Embryonic facial prominence (tissue), 1 donor: ENCODE results near the gene DIABLO.
"Not testable (repeated sequence)": the region's sequence is repeated elsewhere in the genome, so short reads cannot be mapped to it uniquely, and the experiment has no call there.

Experiments
- DNase-seq: peaks from one replicate; pipeline ENCODE4 v3.0.0-alpha.2; 2016; ENCODE audit errors: extremely low spot score

Gene DIABLO

DNA sequence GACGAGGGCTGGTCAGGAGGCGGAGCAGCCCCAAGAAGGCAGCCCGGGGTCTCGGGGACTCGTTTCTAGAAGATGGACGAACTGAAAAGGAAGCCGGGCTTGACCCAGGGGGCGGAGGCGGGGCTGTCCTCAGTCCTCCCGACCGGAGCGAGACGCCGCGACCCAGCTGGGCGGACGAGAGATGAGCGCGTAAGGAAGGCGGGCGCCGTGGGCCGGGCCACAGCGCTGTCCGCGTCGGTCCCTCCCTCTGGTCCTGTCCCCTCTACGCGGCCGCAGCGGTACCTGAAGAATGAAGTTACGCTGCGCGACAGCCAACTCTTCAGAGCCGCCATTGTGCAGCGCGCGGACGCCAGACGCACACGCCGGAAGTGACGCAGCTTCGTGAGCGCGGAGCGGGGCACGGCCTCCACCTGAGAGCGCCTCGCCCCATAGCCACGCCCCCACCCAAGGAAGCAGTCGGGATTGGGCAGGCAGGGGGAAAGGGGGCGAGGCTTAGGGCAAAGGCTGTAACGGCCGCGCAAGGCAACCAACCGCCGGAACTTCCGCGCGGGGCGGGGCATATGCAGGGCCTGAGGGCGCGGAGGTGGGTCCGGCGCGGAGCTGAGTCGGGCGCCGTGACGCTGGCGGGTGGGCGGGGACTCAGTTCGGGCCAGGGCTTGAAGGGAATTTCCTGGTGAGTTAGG, at the start of gene DIABLO:
Gene DIABLO, minus strand, starts transcription at position 370 of the 683 bp plus-strand sequence. Its CDS starts 38 bp downstream, at position 332.
- peak; percentile 99 for DNase-seq

DNA sequence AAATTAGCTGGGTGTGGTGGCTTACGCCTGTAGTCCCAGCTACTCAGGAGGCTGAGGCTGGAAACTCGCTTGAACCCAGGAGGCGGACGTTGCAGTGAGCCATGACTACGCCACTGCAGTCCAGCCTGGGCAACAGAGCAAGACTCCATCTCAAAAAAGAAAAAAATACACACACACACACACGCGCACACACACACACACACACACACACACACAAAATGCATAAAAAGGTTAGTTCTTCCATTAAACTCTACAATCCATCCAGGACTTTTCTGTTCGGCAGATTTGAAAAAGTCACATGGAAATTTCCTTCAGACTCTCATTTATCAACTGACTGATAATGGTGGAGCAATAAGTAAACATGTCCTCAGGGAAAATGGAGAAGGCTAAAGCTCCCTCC, 49.6 kb upstream of the DIABLO start:
- no peak for DNase-seq

DNA sequence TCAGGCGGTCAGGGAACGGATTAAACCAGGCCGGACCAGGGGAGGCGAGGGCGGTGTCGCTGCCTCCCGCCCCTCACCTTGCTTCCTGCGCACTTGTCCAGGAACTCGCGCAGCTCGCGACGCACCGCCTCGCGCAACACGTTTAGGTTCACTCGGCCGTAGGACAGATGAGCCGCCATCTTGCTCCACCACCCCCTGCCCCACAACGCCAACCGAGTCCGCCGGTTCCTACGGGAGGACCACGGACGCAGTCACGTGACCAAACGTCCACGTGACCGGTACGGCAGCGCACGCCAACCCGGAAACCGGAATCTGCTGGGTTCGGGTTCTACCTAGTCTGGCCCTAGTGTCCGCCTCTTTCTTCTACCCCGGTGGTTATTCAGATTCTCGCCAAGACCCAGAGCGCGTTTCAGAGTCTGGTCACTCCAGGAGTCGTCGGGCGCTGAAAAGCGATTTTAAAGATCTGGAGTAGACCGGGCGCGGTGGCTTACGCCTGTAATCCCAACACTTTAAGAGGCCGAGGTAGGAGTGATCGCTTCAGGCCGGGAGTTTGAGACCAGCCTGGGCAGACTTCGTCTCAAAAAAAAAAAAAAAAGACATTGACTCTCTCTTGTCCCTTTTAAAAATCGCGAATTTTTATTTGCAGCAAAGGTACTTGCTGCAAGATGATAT, 40.5 kb upstream of the DIABLO start, which contains the start of gene VPS33A:
Gene VPS33A, minus strand, starts transcription at position 265 of the 672 bp plus-strand sequence. Its CDS starts 86 bp downstream, at position 179.
- DNase-seq = peak; percentile 94

DNA sequence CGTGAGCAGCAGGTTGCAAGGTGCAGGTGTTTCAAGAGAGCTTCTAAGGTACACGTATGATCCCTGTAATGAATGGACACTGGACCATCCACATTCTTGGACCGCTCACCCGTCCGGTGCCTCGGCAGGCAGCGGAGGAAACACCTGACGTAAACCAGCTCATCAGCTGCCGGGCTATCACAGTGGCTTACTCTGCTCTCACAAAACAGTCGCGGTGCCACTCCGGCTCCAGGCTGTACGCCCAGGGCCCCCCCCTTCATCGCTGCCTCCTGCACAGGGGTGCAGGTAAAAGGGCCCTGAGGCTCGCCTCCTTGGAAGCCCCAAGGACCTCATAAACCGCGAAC, 40.0 kb upstream of the DIABLO start:
- DNase-seq = no peak

DNA sequence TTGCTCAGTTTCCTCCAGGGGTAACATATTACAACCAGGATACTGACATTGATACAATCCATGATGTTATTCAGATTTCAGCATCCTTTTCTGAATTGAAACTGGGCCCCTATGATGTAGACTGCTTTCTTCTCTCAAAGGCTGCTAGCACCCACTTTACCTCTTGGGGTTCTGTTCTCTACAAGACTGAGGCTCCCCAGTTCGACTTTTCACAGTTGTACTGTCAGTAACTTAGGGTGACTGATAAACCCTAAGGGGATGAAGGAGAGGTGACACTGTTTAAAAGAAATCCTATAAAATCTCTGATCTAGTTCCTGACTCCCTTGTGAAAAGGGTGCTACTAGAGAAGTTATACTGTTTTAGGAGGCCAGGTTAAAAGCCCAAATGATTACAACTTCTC, 39.6 kb upstream of the DIABLO start:
- no peak for DNase-seq

DNA sequence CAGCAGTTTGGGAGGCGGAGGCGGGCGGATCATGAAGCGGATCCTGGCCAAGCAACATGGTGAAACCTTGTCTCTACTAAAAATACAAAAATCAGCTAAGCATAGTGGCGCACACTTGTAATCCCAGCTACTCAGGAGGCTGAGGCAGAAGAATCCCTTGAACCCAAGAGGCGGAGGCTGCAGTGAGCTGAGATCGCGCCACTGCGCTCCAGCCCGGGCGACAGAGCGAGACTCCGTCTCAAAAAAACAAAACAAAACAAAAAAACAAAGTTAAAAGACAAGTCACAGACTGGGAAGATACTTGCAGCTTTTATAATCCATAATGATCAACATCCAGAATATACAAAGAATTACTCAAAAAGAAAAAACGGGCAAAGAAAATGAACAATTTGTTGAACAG, 34.9 kb upstream of the DIABLO start:
- not testable (repeated sequence) for DNase-seq

DNA sequence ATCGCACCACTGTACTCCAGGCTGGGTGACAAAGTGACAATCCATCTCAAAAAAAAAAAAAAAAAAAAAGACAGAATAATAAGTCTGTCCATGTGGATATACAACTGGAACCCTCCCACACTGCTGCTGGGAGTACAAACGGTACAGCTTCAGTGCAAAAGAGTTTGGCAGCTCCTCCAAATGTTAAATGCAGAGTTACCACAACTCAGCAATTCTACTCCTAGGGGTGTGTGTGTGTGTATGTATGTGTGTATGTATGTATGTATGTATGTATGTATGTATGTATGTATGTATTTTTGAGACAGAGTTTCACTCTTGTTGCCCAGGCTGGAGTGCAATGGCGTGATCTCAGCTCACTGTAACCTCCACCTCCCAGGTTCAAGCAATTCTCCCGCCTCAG, 33.1 kb upstream of the DIABLO start:
- not testable (repeated sequence) for DNase-seq

DNA sequence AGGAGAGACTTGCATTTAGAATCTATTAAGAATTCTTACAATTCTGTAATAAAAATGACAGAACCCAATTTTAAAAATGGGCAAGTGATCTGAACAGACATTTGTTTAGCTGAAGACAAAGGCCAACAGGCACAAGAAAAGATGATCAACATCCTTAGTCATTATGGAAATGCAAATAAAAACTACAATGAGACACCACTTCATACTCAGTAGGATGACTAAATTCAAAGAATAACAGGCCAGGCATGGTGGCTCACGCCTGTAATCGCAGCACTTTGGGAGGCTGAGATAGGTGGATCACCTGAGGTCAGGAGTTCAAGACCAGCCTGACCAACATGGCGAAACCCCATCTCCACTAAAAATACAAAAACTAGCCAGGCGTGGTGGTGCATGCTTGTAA, 32.6 kb upstream of the DIABLO start:
- DNase-seq = not testable (repeated sequence)

DNA sequence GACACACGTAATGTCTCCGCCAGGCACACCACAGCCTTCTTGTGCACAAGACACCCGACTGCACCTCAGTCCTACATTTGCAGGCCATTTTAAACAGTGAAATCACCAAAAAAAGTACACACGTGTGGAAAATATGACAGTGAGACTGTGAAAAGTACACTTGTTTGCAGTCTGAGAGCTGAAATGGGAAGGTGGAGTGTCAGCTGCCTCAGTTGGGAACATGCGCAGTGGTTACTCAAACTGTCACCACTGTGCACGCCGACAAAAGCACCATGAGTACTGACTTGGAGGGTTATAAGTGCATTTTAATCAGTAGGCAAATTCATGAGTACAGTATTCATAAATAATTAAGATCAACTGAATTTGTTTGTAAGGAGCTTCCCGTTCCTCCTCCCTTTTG, 24.7 kb upstream of the DIABLO start:
- no peak for DNase-seq

DNA sequence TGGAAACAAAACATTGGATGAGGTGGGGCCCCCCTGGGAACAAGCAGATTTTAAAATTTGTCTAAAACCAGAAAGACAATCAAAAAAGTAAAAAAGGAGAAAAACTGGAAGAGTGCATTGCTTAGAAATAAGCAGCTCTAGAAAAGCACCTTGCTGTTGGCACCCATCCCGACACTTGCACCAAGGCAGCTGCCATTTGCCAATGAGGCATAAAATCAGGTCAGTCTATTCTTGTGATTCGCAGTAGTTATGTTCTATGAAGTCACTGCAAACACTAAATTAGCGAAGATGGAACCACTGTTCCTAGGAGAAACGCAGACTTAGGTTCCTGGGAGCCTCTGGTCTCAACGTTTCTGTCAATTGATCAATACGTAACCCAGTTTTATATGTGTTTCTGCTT, 24.2 kb upstream of the DIABLO start:
- DNase-seq = no peak

DNA sequence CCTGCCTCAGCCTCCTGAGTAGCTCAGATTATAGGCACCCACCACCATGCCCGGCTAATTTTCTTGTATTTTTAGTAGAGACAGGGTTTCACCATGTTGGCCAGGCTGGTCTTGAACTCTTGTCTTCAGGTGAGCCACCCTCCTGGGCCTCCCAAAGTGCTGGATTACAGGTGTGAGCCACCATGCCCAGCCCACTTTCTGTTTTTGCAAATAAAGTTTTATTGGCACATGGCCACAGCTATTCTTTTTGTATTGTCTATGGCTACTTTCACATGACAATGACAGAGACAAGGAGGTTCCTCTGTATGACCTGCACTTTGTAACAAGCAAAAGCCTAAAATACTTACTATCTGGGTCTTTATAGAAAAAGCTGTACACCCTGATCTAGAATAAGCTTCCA, 19.7 kb upstream of the DIABLO start:
- no peak for DNase-seq

DNA sequence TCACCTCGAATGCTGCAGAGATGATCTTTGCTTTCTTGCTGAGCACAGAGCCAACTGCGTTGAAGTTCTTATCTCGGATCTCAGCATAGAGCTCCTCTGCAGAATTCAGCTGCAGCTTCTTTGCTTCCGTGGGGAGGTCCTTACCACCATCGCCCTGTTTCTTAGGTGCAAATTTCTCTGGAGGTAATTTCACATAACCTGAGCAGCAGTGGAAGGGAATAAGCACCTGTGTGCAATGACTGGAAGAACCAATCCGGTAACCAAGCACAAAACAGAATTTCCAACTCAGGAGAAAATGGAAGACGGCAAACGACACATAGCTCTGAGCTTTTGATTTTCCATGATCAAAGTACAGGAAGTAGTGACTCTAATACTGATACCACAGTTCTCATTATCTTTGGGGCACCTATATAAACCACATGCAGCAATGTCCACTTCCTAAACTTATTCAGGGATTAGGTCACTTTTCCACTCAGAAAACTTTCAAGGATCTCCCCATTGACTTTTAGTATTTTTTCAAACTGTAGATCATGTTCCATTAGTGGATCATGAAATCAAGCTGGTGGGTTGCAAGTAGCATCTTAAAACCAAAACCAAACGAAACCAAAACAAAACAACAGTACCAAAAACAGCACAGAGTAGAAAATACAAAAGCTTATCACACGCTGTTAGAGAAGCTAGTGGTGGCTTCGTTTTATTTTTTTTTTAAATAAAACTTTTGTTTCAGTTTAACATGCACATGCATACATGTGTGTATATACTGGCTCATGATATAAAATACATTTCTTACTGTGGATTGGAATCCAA, 18.9 kb upstream of the DIABLO start:
- DNase-seq = no peak

DNA sequence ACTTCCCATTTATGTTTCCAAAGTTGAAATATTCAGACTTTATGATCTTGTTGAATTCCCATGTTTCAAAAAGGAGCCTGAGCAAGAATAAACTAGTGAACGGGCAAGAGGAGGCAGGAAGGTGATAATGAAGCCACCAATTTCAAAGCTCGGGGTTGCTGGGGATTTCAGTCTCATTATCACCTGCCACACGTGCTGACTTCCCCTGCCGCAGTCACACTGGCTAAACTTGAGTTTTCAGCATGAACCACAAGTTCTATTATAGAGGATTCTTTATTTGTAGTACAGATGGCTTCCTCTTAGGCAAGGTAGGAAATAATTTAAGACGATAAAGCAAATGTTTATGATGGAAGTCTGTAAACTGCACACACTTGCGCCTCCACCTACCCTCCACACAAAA, 18.1 kb upstream of the DIABLO start:
- DNase-seq = no peak

DNA sequence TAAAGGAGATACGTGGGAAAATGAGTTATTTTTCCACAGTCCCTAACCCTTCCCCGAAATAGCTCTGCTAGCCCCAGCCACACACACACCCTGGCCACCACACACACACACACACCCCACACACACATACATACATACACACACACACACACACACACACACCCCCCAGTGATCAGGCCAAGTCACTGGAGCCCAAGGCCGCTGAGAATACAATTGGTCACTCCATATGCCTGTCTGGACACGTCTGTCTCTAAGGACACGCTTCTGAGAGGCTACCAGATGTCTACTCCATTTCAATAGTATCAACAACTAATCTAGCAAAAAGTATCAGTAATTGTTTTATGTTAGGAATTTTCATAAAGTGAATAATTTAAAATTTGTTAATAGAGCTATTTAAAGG, 13.0 kb upstream of the DIABLO start:
- DNase-seq = no peak

DNA sequence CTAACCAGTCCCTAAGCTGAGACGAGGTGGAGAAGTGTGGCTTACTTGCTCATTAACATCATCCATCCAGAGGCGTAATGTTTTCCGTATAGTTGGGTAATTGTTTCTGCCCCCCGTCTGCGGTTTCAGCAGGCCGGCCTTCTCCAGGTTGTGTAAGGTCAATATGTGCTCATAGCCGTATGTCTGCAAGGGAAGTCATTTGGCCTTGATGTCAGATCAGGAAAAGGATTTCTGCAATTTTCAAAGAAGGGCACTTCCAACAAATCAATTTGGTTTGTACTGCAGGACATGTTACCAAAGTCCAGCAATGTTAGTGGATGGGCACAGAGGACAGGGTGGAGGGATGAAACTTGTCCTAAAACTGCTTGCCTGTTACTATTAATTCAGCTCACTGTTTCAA, 9.9 kb upstream of the DIABLO start:
- no peak for DNase-seq

DNA sequence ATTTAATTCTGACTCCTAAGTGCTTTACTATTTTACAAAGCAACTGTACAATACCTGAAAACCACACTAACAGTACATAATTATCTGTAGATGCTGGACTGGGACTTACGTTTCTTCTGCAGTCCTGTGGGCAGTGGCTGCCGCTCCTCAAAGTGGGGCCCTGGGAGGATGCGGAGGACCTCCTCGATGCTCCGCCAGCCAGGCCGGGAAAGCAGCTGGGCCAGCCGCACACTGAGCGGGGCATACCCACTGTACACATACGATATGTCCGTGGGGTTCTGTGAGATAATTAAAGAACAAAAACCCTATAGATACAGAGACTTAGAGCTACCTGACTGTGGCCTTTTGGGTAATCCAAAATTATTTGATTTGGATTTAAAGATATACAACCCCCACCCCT, 6.8 kb upstream of the DIABLO start:
- DNase-seq = no peak

DNA sequence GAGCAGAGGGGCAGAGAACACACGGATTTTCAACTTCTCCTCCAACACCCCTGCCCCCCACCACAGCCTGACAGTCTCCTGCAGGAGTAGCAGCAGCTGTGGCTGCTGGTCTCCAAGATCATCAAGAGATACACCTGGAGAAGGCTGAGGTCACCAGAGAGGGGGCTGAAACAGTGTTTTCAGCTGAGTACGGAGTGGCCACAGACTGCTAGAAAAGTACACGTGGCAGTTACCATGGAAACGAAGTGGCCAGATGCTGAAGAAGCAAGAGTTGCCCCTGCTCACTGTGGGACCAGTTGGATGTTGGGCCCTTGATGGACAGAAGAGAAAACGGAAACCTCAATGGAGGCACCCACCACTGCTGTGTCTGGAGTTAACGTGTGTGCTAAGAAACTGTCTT, 4.9 kb upstream of the DIABLO start:
- DNase-seq = no peak

DNA sequence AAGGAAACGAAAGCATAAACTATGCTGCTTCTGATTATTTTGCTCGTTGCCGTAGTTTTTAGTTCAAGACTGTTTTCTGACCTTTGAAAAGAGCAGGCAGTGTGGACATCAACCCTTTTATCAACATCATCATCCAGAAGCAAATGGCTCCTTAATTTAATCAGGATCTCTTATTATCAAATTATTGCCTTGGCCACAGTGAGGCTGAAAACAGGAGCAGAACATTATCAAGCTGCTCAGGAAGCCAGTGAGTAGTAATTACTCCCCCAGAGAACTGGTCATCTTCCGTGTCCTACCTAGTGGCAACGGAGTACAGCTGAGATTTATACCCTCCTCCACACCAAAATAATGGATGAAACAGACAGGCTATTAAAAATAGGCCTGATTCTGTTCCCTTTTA, 2.2 kb upstream of the DIABLO start:
- no peak for DNase-seq

DNA sequence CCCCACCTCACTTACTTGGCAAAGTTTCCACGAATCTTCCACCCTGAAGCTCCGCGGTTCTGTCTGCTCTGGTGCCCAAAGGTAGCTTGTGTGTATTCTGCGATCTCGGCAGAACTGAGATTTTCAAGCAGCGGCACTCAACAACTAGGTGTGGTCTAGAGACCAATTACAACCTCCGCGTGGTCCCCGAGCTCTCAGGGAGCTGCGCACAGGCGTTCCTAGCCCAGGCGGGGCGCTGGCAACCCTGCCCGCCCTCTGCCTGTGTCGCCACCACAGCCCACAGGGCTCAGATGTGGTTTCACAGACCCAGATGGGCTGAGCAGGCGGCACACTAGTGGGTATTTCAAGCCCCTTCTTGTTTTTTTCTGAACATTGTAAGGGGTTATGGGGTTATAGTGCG, 1.5 kb upstream of the DIABLO start:
- DNase-seq = no peak

DNA sequence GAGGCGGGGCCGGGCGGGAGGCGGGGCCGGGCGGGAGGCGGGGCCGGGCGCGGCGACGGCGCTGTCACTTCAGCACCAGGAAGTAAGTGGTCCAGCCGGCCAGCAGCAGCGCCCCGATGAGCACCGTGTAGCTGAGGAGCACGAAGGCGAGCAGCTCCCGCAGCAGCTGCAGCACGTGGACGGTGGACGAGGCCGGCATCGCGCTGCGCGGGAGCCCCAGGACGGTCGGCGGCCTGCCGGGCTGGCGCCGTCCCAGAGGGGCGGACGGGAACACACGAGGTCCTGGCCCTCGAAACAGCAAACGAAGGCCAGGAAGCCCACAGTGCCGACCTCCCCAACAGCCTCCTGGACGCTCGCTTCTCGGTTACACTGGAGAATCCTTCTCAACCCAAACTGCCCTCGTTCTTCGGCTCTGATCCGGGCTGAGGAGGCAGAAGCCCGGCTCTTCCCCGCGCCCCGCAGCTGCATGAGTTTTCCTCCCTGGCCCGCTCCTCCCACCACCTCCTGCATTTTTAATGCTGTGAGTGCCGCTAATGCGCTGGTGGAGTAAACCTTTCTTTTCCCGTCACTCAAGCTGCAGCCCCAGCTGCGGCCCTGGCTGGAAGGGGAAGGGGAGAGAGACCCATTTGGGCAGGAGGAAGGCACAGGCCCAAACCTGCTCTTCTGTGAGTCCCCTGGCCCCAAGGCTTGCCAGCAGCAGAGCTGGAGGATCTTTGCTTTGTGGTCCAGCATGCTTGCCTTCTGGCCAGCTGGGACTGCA, 694 bp upstream of the DIABLO start:
- DNase-seq = no peak

DNA sequence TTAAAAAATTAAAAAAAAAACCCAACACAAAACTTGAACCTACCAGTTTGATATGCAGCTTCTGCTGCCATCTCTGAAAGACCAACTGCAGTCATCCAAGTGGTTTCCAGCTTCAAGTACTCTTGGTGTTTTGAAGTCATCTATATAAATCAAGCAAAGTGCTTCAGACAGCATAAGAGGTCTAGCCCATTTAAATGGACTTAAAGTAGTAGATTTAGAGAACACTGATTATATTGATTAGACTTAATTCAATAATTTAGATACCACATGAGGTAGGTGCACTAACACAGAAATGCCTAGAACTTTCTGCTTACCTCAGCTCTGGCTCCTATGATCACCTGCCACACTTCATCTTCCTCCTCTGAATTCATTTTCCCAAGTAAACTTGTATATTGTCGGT, 9.4 kb downstream of the DIABLO start:
- DNase-seq = no peak

DNA sequence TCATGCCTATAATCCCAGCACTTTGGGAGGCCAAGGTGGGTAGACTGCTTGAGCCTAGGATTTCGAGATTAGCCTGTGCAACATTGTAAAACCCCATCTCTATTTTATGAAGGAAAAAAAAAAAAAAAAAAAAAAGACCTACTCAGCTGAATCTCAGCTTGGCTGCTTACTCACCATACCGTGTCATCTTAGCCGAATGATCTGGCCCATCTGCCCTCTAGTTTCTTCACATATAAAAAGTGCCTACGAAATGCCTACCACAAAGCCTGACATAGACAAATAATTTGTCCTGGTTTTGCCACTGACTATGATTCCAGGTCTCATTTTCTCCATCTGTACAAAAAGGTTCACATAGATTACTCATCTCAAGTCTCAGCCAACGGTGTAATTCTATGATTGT, 10.1 kb downstream of the DIABLO start:
- DNase-seq = no peak
